NCI-H1417 (cell line): Measurements from ENCODE around the gene PLEKHM2.

Experiments used
- DNase-seq, 3 experiments: peaks; one replicate each; lab custom pipeline; 2025; lab: John Stamatoyannopoulos, UW

PLEKHM2 gene

GRCh38 chr1:15701784-15702183, 17.7 kb downstream of the PLEKHM2 start:
- peak in 1 of 3 experiments; percentile 17 for DNase-seq

GRCh38 chr1:15702722-15703550, 18.8 kb downstream of the PLEKHM2 start:
- no peak for DNase-seq

DNA sequence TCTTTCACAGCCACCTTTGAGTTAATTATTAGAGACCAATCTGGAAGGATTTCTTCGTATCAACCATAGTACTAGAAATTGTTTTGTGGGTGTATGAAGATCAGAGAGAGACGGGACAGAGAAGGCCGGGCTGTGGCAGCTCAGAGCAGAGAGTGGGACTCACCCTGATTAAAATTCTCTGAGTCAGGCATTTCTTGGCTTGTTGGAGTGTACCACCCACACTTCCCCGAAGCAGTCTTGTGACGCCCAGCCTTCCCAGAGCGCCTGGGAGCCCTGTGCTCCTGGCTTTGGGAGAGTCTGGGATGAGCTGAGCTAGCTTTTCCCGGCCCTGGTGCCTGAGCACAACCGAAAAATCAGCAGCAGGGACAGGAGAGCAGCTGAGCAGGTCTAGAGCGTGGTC, 19.4 kb downstream of the PLEKHM2 start:
- DNase-seq: no peak

GRCh38 chr1:15704526-15705183, 20.5 kb downstream of the PLEKHM2 start:
- DNase-seq: no peak

DNA sequence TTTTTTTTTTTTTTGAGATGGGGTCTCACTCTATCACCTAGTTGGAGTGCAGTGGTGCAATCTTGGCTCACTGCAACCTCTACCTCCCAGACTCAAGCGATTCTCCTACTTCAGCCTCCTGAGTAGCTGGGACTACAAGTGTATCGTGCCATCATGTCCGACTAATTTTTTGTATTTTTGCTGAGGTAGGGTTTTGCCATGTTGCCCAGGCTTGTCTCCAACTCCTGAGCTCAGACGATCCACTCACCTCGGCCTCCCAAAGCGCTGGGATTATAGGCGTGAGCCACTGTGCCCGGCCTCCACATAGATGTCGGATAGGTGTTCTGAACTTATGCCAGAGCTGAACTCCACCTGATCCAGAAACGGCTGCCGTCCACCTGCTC, 21.1 kb downstream of the PLEKHM2 start:
- no peak for DNase-seq

DNA sequence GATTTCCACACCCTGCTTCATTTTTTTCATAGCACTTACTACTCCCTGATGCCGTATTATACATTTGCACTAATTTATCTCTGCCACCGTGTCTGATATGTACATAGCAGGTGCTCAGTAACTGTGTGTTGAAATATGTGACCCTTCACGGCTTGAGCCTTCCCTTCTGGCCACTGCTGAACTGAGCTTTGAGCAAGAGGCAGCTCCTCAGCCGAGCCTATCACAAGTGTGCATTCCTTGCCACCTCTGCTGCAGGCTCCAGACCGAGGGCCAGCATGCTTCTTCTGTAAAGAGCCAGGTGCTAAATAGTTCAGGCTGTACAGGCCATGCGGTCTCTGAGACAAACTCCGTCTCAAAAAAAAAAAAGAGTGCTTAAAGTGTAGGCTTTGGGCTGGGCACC, 22.6 kb downstream of the PLEKHM2 start:
- no peak for DNase-seq

GRCh38 chr1:15707239-15707925, 23.3 kb downstream of the PLEKHM2 start:
- DNase-seq: no peak

- DNase-seq: no peak
Measured at GRCh38 chr1:15708486-15709137, 24.5 kb downstream of the PLEKHM2 start.

- DNase-seq: peak in 2 of 3 experiments; percentile 76 to 86
Measured at GRCh38 chr1:15709226-15709625, 25.1 kb downstream of the PLEKHM2 start.

DNA sequence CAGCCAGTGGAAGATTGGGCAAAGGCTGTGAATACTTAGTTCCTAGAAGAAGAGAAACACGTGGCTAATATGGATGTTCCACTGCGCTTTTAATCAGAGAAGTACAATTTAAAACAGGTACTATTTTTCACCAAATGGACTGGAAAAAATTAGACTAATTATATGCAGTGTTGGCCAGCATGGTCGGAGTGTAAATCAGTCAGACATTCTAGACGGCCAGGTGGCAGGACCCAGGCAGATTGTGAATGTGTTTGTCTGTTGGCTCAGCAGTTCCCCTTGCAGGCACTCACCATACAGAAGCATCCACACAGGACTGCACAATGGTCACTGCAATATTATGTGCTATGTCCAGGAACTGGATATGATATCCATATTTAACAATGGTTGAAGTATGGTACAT, 28.0 kb downstream of the PLEKHM2 start:
- DNase-seq: peak in 2 of 3 experiments; percentile 58 to 79

DNA sequence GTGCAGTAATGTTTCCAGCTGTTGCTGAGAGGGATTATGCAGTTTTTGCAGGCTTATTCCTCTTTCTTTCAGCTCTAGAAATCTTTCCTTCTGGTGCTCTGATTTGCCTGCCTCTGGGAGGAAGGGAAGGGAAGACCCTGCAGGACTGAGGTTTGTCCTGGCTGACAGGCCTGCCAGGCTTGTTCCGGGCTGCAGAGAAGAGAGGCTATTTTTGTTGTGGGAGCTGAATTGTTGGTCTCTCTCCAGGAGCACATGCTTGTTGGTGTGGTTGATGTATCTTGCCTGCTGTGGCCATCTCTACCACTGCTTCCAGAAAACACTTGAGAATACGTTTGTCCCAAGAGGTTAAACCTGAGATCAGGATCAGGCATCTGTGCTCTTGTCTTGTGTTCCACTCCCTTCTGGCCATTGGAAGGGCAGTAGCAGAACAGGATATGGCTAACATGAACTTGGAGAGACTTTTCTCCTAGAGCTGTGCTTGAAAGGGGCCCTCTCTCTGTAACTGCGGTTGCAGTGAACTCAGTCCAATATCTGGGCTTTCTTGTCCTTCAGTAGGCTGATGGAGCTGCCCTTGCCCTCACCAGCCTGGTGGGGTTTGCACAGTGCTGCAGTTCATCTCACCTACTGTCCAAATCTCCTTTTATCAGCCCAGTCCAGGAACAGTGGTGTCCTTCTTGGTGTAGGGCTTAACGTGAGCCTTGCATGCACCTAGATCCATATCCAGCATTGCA, 30.5 kb downstream of the PLEKHM2 start:
- DNase-seq: no peak

DNA sequence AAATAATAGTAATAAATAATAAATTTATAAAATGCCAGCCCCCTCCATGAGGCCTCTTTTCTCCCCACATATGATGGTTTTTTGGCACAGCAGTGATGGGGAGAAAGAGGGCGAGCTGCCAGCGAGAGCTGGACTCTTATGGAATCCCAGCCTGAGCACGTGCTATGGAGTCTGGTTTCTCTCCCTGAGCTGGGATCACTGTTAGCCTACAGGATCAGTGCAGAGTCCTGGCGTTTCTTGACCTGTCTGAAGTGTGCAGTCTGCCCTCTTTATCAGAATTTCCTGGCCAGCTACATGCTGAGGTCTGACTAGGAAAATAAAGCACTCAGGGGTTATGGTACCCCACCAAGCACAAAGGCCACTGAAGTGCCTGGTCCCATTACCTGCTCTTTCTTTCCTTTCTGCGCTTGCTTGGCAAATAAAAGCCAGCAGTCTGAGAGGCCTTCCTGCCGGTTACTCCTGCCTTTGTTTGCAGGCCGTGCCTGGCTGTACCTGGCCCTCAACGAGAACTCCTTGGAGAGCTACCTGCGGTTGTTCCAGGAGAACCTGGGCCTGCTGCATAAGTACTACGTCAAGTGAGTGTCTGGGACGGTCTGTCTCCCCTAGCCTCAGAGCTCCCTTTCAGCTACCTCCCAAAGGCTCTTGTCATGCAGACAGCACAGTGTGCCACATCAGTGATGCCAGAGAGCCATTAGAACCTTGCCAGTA, 33.5 kb downstream of the PLEKHM2 start:
- peak in 2 of 3 experiments; percentile 10 to 55 for DNase-seq

DNA sequence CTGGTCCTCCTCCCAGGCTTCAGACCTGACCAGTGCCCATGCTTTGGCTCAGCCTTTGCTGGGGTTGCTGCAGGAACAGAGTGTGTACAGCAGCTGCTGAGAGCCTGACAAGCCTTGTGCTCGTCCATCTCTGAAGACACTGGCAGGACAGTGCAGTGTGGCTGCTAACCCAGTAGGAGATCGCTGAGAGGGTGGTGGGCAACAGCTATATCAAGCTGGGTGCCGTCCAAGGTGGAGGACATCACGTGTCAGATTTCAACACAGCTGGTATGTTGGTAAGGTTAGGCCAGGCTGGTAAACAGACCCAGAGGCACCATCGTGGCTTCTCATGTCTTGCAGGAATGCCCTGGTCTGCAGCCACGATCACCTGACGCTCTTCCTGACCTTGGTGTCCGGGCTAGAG, 34.1 kb downstream of the PLEKHM2 start:
- DNase-seq: no peak

DNA sequence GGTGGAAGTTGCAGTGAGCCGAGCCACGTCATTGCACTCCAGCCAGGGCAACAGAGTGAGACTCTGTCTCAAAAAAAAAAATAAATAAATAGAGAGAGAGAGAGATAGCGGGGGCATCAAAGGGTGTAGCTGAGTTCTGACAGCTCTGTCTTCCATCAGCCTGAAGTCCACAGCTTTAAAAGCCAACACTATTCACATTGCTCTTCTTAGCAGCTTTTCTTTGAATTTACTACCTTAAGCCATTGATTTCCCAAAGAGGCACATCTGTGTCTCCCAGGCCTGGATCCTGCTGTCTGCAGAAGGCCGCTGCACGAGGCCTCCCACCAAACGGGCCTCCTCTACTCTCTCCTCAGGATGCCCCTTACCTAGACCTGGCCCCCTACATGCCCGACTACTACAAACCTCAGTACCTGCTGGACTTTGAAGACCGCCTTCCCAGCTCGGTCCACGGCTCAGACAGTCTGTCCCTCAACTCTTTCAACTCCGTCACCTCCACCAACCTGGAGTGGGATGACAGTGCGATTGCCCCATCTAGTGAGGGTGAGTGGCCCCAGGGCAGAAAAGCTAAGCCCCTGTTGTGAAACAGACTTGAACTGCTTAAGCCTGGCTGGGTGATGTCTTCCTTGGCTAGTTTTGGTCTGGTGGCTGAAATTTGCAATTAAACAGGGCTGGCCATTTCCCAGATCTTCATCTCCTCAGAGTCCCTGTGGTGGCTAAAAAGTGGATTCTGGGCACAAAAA, 35.4 kb downstream of the PLEKHM2 start:
- DNase-seq: no peak

GRCh38 chr1:15720861-15721260, 36.7 kb downstream of the PLEKHM2 start:
- DNase-seq: no peak

- no peak for DNase-seq
Measured at GRCh38 chr1:15722411-15722810, 38.3 kb downstream of the PLEKHM2 start.

DNA sequence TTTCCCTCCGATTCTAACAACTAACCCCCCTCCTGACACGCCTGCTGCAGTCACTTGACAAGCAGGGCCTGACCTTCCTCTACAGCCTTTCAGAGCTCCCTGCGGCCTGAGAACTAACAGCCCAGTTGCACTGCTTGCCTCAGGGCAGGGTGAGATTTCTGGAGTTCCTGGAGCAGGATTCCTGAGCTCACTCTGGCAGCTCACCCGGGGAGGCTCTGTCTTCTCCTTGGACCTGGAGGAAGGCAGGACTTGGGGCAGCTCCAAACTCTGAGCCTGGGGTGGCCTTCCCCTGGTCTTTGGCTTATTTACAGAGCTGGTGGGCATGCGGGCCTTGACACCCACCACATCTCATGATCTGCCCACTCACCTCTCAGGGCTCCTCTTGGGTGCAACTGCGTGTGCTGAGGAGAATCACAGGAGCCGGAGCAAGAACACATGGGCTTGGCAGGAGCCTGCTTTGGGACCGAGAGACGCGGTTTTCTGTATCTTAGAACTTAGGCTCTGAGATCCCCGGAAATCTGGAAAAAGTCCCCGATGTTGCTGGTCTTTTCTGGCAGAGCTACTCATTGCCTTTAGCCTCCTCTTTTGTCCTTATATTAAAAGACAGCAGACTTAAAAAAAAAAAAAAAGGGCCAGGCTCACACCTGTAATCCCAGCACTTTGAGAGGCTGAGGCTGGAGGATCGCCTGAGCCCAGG, 38.9 kb downstream of the PLEKHM2 start:
- no peak for DNase-seq

GRCh38 chr1:15723631-15724246, 39.6 kb downstream of the PLEKHM2 start:
- DNase-seq: no peak
